RPMI8226 (cell line): ENCODE measurements around the gene CEP152.

Experiments
- DNase-seq: peaks from one replicate; pipeline ENCODE4 v3.0.0-alpha.2; 2015

CEP152 gene

DNA sequence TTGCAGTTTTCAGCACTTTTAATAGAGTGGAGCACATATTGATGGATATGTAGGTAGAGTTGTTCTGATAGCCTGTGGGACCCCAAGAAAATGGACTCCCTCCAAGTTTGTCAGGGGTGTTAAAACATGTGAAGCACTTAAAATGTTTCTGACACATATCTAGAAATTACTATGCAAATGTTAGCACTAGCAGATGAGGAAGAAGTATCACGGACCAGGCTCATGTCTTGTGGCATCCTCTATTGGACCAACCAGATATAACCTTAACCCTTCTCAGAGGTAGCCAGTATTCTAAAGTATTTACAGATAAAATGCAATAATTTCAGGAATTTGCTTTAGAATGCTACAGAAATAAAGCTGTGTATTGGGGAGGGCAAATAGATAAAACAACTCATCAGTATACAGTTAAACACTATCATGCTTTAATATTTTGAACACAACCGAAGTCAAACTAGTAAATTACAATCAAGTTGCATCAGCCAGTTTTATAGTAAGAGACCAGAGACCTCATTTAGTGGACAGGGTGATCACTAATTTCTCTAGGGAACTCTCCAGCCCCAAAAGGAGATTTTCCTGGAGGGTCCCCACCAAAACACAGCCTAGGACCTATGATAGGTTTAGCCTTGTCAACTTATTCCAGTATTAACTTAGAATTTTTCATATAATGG, 108.2 kb downstream of the CEP152 start:
- no peak for DNase-seq

- no peak for DNase-seq
Measured at GRCh38 chr15:48696627-48697312, 114.1 kb downstream of the CEP152 start.

DNA sequence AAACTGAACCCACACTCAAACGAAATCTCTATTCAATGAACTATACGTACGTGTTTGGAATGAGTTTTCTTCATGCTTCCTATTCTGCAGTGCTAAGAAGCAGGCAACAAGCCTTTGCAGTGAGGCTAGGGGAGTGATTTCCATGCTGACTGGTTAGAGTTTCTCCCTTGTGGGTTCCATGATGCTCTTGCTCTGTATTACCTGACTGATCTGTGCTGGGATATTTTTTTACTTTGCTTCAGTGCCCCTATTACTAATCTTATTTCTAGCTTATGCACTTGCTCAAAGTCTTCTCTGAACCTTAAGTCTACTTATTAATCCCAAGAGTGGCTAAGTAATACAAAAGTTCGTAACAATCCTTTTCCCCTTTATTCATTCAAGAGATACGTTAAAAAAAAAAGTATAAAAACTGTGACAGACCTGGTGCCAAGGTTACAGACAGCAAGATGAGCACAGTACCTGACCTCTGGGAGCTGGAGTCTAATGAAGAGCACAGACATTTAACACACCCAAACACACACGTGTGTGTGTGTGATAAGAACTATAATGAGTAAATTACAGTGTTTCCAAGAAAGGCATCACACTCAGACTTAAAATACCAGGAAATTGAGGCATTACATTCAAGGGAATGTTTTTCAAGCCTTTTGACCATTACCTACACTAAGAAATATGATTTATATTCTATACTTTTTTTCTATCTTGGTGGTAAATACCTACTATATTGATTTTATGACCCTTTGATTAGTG, 114.9 kb downstream of the CEP152 start:
- no peak for DNase-seq

DNA sequence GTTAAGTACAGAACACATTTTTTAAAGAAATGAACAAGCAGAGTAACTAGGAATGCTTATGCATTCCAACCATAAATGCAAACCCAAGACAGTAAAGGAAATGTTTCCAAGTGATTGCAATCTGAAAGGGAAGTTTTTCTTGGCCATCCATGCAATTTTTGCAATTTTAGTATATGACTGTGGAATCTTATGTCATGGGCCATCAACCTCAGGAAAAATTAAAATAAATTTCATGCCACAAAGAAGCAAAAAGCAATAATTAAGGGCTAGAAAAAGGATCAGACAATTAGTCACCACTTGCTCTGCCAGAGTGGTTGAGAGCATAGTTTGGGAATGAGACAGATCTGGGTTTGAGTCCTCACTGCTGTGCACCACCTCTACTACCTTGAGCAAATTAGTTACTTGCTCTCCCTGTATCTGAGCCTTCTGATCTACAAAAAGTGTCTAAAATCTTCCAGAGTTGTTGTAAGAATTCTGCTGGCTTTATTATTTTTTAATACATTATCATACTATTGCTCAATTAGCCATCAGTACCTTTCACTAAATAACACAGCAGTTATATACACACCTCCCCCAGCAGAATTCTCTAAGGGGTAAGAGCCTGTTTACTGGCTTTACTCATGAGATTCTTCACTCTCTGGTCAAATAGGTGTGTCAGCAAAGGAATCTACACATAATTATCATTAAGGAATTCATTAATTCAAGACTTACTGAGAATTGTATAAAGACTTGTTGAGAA, 115.6 kb downstream of the CEP152 start:
- DNase-seq: no peak

DNA sequence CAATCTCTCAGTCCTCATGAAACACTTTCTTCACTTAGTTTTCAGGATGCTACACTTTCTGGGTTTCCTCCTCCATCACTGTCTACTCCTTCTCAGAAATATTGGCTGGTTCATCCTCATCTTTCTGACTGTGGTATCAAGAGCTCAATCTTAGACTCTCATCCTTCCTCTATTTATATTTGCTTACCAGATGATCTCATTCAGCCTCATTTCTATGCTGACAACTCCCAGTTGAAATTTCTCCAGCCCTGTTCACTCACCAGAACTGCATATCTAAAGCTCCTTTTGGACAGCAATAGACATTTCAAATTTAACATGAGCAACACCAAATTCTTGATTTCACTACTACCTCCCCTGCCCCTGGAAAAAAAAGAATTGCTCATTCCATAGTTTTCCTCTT, 117.4 kb downstream of the CEP152 start:
- DNase-seq: no peak

GRCh38 chr15:48688493-48688892, 122.4 kb downstream of the CEP152 start:
- no peak for DNase-seq
